Stimulated activated CD8-positive, alpha-beta memory T cell treated with anti-CD3 and anti-CD28 coated beads, Interleukin-4, amount 100 ng/mL, for 1 hour (primary cell): ENCODE data around the gene REPS2.

Experiments used
- DNase-seq, 2 donors: peaks; one replicate each; pipeline ENCODE4 v3.0.0-alpha.2; 2020; ENCODE audit warnings: low read depth in 2 of 2, low spot score in 1 of 2

Gene REPS2

DNA sequence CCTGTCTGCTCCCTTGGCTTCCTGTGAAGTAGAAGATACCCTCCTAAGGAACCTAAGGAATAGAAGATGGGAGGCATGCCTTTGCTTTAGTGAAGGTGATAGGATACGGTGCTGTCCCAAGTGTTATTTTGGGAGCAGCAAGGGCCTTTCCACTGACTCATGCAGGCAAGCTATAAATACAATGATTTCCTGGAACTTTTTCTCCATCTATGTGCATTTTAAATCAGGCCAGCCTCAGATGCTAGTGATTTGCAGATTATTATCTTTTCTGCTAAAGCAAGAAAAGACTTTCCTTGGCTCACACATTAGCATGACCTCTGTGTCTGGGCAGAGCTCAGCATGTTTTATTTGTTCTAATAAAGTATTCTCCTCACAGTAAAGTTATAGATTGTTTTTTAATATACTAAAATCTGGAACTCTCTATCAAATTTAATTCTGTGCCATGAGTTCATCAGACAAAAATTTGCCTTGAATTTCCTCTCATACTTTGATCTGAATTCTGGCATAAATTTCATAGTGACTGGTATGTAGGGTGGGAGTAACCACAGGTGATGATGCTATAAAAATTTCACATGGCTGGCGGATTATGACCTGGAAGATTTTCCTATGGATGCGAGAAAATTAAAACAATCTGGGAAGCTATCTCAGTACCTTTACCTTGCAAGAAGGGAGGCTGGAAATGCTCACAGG lies 131.7 kb downstream of the REPS2 start:
- DNase-seq = no peak

DNA sequence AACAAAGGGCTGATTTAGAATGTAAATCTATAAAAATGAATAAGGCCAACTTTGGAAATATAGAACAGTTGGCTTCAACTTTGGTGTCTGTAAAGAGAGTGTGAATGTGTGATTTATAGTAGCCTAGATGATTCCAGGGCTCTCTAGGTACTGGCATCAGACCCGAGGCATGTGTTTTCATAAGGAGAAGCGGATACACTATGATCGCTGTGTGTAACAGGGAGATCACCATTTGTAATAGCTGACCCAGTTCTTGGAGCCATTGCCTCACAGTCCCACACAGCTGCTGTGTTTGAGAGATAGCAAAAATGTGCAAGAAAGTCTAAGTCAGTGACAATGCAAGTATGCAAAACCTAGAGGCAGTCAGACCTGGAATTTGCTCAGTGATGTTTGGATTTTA lies 135.1 kb downstream of the REPS2 start:
- DNase-seq = no peak

DNA sequence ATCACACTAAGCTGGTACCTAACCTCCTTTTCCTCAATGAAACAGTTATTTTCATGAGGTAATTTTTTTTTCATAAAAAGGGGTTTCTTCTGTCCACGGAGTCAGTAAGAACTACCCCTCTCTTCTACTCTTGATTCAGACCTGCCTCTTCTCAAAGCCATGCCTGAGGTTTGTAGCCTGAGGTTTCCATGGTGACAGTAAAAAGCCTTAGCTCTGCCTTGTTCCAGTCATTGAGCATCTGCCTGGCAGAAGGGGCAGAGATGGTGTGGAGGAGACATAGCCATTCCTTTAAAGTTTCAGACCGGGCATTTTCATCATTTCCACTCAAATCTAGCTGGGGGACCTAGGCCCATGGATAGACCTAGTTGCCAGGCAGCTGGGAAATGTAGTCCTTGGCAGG lies 135.5 kb downstream of the REPS2 start:
- DNase-seq = no peak

DNA sequence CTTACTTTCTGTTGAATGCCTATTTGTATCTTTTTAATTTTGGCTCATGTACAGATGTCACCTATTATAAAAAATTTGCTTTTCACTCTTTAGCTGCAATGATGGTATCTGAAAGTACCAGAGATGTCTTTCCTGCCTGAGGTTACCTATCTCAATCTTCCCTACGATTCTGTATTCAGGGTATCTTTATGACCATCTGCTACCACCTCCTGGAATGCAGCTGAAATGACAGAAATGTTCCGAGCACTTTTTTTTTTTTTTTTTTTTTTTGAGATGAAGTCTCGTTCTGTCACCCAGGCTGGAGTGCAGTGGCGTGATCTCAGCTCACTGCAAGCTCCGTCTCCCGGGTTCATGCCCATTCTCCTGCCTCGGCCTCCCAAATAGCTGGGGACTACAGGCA lies 136.4 kb downstream of the REPS2 start:
- no peak for DNase-seq

- DNase-seq = no peak
These were observed 139.9 kb downstream of the REPS2 start for GRCh38 chrX:17086317-17086716.

DNA sequence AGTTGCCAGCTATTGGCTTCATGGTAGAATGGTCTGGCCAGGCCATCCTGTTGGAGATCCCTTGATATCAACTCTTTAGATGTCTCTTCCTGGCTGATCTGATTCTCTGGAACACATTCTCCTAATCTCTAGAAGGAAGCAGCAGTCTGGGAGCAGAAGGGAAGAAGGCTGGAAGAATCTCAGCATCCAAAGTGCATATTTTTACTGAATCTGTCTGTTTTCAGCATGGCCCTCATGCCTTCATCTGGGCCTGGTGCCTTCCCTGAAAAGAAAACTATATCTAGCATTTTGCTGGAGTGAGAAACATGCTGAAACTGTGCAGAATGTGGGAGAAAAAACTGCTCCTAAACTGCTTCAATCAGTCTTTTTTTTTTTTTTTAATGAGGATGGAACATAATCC lies 148.7 kb downstream of the REPS2 start:
- no peak for DNase-seq

DNA sequence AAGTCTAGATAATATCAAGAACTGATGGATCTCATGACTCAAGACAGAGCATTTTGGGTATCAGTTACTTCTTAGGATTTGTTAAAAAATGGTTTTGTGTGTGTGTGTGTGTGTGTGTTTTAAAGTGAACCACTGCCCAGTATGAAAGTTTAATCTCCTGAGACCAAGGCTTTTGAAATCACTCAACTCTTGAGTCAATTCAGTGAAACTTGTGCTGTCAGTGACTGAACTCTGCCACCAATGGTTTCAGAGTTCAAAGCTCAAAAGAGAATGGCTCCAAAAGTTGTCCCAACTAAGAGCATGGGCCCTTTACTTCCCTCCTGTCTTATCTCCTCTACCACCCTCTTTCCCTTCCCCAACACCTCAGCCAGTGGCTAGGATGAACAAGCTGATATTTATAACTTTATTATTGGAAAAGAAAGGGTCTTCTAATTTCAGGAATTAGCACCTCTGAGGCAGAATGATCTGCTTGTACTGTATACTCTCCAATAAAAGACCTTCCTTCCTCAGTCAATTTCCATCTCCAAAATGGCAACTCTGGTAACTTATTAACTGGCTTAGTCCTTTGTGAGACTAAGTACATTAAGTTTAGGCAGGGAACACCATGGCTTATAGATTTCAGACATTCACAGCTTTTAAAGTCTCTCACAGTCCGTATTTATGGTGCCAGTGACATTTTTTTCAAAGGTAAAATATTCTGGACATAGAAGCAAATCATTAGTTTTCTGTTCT lies 152.2 kb downstream of the REPS2 start:
- DNase-seq = no peak

DNA sequence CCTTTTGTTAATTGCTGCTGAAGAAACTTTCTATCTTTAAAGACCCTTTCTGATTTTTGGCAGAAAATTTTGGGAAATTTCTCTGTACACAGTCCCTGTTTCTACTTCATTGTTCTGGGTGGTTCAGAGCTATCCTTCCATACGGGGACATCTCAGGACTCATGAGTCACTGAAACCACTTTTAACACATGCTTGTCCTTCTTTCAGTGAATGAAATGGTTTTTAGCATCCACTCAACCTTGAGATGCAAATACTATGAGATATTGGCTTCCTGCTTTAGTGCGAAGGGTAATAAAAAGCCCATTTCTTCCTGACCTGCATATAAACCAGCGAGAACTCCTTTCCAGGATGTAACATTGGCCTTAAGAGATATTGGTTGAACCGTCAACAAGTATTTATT lies 158.0 kb downstream of the REPS2 start:
- DNase-seq = no peak

DNA sequence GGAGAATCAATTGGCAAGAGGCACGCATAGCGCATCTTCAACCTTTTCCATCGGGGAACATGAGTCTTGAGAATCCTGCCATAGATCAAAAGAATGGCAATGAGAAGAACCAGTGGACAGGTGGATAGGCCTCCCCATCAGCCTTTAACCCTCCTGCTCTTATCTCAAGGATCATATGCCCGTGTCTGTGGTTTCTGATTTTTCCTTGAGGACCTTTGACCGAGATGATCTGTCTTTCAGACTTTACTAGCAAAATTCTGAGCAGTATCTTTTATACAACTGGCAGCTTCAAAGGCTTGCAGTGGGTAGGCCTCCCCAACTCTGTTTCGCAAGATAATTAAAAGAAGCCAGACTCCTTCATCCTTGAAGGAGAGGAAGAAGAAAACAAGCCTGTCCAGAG lies 174.4 kb downstream of the REPS2 start:
- DNase-seq = no peak

DNA sequence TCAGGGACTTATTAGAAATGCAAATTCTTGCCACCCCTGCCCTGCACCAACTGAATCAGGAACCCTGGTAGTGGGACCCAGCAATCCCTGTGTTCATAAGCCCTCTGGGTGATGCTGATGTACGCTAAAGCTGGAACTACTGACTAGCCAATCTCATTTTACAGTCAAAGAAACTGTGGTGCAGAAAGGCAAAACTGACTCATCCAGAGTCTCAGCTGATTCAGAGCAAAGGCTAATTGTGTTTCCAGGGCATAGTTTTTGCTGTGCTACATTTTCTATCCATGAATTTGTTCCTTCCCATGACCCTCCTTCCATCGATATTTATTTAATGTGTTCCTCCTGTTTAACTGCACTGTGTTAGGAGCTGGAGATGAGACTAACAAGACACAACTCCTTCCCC lies 207.5 kb downstream of the REPS2 start:
- DNase-seq = no peak

DNA sequence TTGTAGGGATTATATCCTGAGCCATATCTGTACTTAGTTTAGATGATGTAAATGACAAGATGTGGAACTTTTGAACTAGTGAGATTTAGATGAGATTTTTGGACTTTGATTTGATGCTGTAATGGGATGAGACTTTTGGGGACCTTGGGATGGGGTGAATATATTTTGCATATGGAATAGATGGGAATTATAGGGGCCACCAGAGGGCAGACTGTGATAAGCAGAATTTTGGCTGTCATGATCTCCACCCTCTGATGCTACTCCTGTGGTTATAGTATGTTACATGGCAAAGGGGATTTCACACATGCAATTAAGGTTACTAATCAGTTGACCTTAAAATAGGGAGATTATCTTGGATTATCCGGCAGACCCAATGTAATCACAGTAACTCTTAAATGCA lies 214.5 kb downstream of the REPS2 start:
- DNase-seq = no peak

DNA sequence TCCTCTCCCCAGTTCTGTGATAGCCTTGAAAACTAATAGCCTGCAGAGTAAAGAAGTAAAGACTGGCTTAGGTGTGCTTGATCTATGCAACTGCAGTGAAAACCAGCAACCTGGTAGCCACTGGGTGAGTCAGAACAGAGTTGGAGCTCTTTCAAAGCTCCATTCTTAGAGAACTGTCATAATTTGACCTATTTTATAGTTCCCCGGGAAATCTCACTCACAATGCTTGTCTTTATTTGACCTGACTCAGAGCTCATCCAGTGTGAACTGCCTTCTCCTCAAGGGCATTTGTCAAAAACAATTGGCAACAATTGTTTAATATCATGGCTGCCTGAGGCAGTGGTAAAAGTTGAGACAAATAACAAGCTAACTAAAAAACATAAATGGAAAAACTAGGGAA lies 215.5 kb downstream of the REPS2 start:
- DNase-seq = no peak

DNA sequence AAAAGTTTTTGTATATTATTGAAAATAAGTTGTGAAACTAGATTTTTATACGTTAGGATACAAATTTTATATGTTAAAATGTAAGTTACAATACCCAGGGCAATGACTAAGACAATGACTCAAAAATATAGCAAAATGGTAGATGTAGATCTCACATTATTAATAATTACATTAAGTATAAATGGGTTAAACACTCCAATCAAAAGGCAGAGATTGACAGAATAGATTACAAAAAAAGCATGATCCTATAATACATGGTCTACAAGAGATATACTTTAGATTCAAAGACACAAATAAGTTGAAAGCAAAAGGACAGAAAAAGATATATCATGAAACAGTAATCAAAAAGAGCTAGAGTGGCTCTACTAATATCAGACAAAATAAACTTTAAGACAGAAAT lies 217.6 kb downstream of the REPS2 start:
- no peak for DNase-seq

DNA sequence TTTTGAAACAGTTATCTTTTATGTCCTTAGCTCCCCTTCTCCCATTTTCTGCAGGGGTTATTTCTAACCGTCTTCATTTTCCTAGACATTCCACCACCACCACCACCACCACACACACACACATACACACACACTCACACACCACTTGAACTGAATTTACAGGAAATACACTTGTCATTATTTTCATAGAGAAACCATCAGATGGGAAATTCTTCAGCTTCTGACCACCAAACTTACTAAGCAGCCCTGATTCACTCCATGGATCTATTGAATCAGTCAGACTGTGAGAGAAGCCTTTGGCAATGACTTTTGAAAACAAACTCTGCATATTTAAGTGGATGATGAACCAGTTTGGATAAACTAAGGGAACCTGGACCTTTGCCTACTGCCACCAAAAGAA lies 218.5 kb downstream of the REPS2 start:
- DNase-seq = no peak

GRCh38 chrX:17167915-17168314 lies 221.5 kb downstream of the REPS2 start:
- DNase-seq = no peak

GRCh38 chrX:17170973-17171372 lies 224.5 kb downstream of the REPS2 start:
- DNase-seq = no peak

DNA sequence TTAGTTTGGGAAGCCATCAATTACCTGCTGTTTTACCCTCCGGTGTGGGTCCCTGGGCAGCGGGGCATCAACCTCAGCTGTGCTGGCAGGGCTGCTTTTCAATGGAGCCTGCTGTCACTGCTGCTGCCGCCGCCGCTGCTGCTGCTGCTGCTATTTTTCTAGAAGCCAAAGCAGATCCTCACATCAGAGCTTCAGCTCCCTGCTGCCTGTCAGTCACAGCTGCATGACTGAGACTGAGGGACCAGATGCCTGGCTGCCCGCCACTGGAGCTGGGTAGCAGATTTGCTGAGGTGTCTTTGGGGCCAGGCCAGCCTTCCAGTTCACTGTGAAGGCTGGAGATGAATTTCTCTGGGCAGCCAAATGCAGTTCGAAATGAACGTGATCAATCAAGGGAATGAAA lies 228.2 kb downstream of the REPS2 start:
- DNase-seq = no peak

GRCh38 chrX:17182317-17182716 lies 235.9 kb downstream of the REPS2 start:
- no peak for DNase-seq

GRCh38 chrX:17183566-17183965 lies 237.1 kb downstream of the REPS2 start:
- DNase-seq = no peak

DNA sequence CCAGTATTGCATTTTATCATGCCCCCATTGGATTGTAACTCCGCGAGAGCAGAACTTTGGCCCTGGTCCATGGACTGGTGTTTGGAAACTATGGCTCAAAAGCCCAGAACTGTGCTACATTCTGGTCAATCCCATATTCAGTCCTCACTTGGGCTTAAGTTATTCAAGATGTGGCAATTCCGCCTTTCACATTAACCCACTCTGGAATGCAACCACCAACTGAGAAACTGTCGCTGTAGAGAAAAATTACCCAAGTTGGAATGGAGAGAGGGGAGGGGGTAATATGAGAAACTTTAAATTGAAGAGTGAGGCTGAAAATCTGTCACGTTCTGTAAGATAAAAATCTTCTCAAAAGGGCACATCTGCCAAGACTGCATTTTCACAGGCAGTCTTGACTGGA lies 239.0 kb downstream of the REPS2 start:
- no peak for DNase-seq

DNA sequence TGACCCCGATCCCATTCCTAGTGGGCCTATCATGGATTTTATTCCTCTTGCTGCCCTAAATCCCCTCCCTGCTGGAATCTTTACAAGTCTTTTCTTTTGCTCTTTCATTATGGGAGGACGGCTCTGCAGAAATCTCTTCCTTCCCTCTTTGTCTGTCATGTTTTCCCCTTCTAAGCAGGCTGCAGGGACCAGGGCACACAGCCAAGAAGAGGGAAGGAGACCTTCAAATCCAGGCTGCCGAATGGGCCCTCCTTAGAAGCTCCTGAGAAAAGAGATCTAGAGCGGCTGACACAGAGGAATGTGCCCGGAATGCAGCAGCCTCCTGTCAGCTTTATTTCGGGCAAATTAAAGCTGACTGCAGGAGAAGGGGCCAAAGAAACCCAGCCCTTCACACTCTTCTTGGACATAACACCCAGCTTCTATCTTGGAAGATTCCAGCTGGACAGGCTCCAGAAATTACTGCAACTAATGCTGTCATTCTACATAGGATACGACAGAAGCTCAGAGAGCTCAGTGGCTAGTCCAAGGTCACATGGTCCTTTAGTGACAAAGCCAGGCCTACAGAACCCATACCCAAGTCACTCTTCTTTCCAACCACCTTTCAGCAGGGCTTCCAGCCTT lies 240.8 kb downstream of the REPS2 start:
- no peak for DNase-seq

DNA sequence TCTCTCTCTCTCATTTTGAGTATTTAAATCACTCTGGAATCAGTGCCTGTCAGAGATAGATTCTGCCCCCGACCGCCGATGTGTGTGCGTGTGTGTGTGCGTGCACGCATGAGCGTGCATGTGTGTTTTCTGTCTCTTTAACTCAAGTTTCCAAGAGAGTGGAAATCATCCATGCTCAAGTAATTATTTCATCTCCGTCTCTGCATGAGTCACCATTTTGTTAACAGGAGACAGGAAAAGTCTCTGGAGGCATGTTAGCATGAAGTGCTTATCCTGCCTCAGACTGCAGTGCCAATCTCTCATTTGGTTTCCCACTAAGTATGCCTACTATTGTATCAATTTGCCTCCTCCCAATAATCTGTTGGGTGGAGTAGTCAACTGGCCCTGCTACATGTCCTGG lies 245.6 kb downstream of the REPS2 start:
- no peak for DNase-seq
